HG02678 (cell line): ENCODE measurements around the gene IFITM2.

Experiments used
- ATAC-seq: cut with Tn5 transposase; IDR thresholded peaks from one replicate; pipeline ENCODE4 v1.9.1; 2021; ENCODE audit warnings: mild to moderate bottlenecking, moderate library complexity; ENCODE audit not compliant: unreplicated experiment

IFITM2 gene

DNA sequence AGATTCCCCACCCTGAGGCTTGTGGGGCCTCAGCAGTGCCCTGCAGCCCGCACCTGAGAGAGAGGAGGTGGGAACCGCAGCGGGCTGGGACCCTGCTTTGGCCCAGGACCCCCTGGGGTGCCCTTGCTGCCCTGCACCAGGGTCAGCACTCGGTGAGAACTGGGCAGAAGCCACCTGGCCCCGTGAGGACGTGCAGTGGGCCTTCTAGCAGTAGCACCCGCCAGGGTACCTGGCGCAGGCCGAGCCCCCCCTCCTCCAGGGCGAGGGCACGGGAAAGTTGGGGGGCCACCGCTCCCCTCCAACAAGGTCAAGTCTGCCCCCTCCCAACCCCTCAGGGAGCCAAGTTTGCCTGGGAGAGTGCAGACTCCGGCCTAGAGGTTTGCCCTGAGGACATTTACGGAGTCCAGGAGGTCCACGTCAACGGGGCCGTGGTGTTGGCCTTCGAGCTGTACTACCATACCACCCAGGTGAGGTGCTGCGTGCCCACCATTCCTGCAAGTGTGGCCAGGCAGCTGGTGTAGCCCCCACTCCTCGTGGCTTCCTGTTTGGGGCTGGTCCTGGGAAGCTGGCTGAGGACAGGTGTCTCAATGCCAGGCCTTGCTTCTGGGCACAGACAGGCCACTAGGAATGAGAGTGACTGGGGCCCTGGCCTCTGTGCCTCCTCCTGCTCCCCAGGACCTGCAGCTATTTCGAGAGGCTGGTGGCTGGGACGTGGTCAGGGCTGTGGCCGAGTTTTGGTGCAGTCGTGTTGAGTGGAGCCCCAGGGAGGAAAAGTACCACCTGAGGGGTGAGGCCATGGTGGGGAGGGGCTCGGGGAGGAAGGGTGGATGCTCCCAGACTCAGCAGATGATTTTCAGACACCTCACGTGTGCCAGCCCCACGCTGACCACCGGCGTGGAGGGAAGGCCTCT, 15.2 kb upstream of the IFITM2 start:
- ATAC-seq = no peak

DNA sequence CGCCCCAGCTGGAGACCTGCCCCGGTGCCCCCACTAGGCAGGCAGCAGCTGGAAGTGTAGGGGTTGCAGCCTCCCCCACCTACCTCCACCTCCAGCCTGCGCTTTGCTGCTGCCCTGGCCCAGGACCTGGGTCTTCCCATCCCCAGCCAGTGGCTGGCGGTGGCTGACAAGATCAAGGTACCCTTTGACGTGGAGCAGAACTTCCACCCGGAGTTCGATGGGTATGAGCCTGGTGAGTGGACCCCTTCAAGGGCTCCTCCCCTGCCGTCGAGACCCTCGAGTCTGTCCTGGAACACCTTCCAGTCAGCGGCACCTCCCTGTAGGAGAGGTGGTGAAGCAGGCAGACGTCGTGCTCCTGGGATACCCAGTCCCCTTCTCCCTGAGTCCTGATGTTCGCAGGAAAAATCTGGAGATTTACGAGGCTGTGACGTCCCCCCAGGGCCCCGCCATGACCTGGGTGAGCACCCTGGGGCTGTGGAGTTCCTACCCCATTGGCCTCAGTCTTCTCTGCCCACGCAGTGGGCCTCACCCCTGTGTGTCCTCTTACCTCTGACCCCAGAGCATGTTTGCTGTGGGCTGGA, 14.3 kb upstream of the IFITM2 start:
- no peak for ATAC-seq

DNA sequence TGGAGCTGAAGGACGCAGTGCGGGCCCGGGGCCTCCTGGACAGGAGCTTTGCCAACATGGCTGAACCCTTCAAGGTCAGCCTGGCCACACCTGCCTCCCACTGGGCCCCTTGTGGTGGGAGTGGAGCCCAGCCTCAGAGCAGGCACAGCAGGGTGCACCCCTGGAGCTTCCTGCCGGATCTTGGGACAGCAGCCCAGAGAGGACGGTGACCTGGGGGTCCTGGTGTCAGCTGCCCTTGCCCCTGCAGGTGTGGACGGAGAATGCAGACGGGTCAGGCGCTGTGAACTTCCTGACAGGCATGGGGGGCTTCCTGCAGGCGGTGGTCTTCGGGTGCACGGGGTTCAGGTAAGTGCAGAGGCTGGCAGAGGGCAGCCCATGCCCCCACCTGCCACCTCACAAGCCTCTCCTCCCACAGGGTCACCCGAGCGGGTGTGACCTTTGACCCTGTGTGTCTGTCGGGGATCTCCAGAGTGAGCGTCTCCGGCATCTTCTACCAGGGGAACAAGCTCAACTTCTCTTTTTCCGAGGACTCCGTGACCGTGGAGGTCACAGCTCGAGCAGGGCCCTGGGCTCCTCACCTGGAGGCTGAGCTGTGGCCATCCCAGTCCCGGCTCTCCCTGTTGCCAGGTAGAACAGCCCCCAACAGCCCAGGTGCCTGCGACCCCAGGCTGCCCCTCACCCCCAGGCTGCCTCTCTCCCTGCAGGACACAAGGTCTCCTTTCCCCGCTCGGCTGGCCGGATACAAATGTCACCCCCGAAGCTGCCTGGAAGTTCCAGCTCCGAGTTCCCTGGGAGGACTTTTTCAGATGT, 13.6 kb upstream of the IFITM2 start:
- no peak for ATAC-seq

DNA sequence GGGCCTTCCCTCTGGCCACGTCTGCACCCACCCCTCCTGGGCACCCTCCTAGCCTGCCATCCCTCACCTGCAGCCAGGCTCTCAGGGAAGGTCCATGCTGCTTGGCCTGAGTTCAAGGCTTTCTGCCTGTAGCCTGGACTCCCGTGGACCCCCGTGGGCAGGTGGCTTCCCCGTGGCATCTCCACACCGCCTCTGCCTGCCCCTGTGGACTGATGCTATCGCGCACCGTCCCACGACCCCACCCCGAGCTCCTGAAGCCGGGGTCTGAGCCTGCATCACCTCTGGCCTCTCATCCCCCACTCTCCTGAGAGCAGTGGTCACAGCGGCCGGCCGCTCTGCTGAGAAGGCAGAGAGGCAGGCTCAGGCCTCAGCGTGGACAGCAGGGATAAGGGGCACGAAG, 12.8 kb upstream of the IFITM2 start:
- no peak for ATAC-seq

DNA sequence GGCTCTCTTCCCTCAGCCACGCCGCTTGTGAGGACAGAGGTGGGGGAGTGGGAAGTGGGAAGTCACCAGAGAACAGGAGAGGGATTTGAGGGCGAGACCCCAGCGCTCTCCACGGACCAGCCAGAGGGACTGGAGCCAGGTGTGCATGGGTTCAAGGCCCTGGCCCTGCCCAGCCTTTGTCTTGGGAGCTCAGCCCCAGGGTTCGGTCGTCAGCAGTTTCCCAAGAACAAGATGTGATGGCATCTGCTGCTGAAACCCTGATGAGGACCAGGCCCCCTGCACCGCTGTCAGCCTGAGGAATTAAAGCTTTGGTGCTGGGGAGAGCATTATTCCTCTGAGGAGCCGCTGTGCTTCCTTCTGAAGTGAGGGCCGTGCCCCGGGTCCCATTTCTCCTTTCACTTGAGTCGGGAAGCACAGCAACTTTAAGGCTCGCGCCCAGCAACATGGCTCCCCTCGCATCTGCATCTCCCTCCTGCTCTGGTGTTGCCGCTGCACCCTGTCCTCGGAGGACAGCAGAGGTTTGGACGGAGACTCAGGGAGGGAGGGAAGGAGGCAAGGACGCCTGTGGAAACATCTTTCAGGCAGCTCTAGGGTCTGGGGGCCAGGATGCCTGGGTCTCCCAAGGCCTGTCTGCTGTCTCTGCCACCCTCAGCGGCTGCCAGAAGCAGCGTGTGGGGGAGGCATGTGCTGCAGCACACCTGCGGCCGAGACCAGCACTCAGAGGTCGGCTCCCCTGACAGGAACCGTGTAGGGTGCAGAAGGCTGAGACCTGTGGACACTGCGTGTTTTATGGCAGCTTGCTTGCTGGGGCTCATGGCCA, 12.1 kb upstream of the IFITM2 start:
- ATAC-seq = no peak

DNA sequence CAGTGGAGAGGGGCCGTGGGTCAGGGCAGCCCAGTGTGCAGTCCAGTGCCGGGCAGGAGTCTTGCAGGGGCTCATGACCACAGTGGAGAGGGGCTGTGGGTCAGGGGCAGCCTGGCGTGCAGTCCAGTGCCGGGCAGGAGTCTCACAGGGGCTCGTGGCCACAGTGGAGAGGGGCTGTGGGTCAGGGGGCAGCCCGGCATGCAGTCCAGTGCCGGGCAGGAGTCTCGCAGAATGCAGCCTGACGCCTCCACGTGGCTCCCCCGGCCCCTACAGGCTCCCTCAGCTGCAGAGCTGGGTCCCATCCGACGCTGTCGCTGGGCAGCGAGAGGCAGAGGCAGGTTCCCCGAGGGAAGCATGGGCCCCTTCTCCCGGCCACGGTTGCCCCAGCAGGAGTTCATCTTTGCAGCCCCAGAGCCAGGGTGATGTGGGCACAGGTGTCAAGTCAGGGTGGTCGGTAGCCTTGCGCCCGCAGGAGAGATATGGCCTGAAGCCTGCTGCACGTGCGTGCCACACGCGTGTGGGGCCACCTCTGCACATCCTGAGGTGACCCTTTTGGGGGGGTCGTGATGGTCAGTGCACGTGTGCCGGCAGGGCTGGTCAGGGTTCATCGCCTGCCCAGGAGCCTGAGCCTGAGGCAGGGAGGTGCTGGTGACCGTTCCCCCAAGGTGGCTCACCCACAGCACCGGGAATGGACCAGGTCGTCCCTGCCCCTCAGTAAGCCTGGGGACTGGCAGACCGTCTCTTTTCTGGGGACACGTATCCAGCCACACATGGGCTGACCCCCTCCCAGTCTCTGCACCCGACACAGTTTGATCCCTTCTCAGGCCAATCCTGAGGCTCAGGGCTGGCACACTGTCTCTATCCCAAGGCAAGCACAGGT, 11.2 kb upstream of the IFITM2 start:
- no peak for ATAC-seq

DNA sequence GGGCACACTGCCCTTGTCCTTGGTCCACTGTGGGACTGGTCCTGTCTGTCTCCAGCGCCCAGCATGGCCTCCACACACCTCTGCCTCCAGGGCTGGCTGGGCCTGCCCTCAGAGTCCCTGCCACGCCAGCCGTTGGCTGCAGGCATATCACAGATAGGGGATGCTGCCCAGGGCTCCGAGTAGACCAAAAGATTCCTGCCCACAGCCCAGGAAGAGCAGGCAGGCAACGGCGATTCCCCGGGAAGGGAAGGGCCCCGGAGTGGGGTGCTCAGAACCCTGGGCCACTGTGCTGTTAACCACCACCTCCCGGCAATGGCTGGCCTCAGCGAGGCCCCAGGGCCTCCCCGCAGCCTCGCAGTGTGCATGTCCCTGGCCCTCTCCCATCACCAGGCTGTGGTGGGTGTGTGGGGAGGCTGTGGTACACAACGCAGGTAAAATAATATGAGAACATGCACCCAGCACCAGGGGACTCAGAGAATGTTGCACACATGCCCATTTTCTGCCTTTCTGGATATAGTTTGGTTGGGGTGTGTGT, 10.5 kb upstream of the IFITM2 start:
- ATAC-seq = no peak

DNA sequence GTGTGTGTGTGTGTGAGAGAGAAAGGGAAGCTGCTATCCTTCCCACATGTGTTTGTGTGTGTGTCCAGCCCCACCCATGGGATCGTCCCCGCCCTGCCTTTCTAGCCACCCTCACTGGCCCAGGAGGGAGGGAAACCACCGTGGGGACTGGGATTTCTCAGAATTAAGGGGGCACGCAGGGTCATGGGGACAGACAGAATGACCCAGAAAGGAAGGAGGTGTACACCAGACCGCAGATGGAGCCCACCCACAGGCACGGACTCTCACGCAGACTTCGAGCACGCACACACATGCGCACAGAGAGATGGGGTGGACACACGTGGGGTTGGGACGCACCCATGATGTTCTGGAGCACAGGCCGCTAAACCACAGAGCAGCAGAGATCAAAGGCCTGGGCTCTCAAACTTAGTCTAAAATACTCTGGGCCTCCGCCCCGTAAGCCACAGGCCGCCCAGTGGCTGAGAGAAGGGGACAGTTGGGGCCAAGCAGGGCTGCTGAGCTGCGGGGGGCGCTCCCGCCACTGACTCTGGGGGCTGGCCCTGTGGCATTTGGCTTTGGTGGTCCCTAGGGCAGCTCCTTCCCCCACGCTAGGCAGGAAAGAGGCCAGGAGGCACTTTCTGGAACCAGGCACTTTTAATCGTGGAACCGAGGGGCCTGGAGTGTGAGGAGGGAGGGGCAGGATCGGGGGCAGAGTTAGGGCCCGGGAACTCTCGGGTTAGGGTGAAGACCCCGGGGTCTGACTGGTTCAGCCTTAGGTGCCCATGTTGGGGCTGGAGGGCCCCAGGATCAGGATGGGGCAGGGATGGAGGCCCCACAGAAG, 9.8 kb upstream of the IFITM2 start:
- no peak for ATAC-seq

DNA sequence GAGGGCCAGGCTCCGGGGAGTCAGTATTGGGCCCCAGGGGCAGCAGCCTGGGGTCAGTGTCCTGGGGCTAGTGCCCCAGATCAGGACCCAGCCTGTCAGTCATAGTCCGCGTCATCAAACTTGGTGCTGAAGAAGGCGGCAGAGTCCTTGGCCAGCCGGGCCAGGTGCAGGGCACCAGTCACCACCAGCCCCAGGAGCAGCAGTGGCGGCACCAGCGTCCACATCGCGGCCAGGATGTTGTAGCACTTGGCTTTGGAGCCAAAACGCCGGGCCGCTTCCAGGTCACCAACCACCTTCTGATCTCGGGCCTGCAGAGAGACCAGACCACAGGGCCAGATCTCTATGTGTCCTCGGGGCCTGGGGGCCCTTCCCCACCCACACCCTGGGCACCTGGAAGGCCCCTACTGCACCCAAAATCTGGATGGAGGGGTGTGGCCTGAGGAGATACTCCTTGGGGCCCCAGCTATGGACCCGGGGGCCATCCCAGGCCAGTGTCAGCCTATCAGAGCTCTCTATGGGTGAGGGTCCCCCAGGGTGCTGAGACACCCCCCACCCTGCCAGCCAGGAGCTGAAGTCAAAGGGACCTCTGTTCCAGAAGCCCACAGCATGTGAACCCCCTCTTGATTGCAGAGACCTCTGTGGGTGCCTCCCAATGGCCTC, 9.1 kb upstream of the IFITM2 start:
- no peak for ATAC-seq

DNA sequence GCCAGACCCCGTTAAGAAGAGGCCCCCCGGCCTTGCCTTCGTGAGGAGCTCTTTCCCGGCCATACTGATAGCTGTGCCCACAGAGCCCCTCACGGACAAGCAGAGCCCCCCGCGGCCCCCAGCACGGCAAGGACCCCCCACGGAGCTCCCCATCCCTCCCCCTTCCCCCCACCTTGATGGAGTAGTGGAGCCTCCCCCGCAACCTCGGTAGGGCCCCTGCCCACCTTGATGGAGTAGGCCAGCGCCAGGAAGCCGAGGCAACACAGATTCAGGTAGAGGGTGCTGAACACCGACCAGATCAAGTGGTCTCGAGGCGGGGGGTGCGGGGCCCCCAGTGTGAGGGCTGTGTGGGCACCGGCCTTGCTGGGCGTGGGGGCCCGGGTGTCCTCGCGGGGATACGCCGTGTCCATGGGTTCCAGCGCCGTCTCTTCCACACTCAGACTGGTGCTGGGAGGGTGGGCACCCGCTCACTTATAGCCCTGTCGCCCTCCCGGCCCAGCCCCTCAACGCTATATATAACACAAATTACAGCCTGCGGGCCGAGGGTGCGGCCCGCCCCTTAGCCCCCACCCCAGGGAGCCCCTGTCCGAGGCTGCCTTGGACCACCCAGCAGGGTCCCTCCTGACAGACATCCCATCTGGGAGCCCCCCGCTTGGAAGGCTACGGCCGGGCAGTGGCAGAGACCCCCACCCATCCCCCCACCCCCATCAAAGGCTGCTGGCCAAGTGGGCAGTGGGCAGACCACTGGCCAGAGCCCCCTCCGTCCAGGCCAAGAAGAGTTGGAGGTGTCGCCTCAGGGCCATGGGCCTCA, 8.3 kb upstream of the IFITM2 start, which contains the start of gene IFITM5:
Gene IFITM5 (minus strand): TSS at position 446 of the 811 bp plus-strand sequence. CDS start 36 bp downstream, at position 410.
- no peak for ATAC-seq

DNA sequence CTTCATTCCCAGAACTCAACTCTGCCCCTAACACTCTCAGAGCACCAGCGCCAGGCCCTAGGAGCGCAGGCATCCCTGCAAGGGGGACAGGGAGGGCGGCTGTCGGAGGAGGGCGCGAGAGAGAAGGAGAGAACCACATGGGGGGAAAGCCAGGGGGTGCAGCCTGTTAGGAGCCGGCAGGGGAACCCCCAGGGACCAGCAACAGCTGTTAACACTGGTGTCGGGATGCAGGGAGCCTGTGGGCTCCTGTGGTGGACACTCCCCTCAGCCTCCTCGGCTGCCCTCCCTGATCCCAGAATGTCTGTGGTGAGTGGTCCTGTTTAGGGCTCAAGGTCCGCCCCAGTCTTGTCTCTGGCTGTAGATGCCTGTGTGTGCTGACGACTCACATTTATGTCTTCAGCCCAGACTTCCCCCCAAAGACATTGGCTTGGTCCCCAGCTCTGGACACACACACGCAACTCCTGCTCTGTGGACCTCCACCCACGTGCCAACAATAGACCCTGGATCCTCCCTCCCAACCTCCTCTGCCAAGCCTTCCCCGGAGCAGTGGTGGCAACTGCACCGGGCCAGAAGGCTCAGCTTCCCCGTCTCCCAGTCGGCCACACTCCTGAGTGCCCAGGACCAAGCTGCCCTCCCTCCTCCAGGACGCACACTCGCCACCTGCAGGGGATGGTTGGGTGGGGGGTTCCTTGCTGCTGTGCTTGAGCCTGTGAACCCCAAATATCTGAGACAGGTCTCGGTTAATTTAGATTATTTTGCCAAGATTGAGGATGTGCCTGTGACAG, 7.5 kb upstream of the IFITM2 start:
- no peak for ATAC-seq

DNA sequence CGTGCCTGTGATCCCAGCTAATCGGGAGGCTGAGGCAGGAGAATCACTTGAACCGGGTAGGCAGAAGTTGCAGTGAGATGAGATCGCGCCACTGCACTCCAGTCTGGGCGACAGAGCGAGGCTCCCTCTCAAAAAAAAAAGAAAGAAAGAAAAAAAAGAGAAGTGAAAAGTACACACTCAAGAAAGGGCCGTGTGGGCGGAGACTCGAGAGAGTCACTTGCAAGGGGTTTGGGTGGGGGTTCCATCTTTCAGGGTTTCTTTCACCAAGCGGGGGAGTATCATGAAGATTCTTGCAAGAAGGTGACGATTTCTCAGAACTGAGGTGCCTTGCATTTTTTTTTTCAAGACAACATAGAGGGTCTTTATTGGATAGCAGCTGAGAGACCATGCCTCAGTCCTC, 4.3 kb upstream of the IFITM2 start:
- no peak for ATAC-seq

DNA sequence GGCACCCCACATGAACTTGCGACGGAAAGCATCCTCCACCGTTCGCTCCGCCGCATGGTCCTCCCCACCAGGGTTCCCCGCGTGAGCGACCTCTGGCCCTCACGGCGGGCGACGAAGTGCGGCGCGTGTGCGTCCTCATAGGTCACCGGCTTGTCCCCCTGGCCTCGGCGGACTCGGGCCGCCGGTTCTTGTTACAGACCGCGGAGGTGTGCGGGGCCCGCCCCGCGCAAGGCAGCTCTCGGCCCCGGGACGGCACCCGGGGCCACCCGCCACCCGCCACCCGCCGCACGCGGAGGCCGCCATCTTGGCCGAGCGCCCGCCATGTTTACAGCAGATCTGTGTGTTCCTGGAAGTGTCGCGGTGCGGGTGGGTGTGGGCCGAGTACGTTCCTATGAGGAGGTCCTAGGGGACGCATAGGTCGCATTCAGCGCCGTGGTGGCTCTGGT, 3.5 kb upstream of the IFITM2 start:
- ATAC-seq = no peak

DNA sequence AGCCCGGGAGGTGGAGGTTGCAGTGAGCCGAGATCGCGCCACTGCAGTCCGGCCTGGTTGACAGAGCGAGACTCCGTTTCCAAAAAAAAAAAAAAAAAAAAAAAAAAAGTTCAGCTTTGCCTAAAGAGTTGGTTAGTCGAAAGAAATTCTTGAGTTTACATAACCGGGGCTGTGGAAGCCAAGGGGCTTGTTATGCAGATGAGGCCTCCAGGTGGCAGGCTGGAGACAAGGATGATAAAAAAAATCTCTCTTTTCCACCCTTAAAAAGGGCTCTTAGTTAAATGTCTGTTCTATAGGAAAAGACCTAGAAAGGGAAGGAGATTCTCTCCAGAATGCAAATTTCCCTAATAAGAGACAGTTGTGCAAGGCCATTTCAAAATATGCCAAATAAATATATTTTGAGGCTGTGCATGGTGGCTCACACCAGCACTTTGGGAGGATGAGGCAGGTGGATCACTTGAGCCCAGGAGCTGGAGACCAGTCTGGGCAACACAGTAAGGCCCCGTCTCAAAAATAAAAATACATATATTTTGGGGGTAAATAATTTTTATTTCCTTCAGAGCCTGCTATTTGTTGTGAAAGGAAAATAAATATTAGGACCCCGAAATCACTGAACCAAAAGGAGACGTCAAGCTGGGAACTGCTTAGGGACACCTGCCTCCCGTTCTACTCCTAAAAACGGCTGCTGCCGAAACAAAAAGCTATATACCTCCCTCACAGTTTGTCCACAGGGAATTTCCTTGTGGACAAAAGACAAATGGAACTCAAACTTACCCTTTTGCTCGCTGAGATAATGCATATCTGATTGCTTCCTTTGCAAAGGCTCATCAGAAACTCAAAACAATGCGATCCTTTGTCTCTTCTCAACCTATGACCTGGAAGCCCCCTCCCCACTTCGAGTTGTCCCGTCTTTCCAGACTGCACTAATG, 2.4 kb upstream of the IFITM2 start:
- no peak for ATAC-seq

DNA sequence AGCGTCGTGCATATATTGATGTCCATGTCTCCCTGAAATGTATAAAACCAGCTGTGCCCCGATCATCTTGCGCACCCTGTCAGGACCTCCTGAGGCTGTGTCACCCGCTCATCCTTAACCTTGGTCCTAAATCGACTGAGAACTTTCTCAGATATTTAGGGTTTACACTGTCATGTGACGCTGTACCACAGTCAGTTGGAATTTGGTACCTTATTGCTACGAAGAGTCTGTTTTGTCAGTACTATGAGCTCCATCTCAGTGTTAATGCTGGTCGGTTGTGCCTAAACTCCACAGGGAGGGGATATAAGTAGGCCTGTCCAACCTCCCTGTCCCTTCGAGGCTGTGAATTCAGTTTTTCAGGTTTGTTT, 1.8 kb upstream of the IFITM2 start:
- ATAC-seq = no peak
